ENCODE measurements around the gene LIPC.

Gene LIPC

DNA sequence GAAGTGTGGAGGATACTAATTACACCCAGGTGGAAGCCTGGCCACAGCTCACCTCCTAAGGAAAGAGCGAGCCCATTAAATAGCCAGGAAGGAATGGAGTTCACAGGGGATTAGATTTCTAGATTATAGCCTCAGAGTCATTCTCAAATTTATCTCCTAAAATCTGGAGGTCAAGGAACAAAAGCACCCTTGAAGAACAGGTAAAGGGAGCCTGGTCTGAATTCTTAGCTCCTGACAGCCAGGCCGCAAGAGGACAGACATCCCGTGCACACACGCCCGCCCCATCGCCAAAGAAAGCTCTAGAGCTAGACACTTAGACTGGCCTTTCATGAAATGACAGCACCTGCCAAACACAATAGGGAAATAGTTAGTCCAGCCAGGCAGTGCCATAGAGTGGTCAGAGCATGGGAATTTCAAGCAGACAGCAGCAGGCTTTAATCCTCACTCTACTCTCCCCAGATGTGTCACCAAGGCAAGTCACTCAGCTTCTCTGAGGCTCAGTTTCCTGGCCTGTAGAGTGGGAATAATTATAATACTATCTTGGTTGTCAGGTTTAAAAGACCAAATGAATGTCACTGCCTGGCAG is 59.2 kb downstream of the LIPC start:
- DNase-seq (ENCODE audit: insufficient read length, low spot score) (no peak), FAIRE-seq (no peak)
- TF ChIP-seq, protein P1, sequence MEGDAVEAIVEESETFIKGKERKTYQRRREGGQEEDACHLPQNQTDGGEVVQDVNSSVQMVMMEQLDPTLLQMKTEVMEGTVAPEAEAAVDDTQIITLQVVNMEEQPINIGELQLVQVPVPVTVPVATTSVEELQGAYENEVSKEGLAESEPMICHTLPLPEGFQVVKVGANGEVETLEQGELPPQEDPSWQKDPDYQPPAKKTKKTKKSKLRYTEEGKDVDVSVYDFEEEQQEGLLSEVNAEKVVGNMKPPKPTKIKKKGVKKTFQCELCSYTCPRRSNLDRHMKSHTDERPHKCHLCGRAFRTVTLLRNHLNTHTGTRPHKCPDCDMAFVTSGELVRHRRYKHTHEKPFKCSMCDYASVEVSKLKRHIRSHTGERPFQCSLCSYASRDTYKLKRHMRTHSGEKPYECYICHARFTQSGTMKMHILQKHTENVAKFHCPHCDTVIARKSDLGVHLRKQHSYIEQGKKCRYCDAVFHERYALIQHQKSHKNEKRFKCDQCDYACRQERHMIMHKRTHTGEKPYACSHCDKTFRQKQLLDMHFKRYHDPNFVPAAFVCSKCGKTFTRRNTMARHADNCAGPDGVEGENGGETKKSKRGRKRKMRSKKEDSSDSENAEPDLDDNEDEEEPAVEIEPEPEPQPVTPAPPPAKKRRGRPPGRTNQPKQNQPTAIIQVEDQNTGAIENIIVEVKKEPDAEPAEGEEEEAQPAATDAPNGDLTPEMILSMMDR (IDR thresholded peaks at IDR 0.05; ENCODE audit: insufficient read depth, missing control alignments), result no peak

DNA sequence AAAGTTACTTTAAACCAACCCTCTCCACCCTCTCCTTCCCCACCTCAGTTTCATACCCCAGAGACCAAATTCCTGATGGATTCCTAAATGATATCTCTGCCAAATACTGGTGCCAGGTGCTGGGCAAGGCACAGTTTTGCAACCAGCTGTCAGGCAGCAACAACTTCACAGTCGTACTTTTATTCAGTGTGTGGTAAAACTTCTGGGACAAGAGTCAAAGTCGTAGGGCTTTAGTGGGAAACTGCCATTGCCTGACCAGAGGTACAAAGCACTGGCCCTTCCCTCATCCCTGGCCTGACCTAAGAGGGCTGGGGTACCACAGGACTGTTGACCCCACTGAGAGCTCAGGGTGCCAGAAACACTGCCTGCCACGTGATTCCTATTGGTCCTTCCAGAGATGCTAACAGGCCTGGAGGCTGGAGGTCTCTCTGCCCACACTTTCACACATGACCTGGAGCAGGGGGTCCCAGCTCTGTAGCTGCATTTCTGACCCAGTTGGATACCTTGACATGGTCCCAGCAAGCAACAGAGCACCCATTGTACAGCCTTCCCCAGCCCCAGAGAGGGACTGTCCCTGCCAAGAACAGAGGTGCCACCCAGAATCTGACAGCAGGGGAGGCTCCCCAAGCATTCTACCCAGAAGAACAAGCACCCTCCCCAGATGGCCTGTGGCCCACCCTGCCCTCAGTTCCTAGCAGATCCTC is 59.9 kb downstream of the LIPC start:
- no peak for DNase-seq (ENCODE audit: insufficient read length, low spot score)
- TF ChIP-seq, protein P1 (IDR thresholded peaks at IDR 0.05; ENCODE audit: insufficient read depth, missing control alignments), result no peak
- no peak for FAIRE-seq

- TF ChIP-seq, protein P1 (IDR thresholded peaks at IDR 0.05; ENCODE audit: insufficient read depth, missing control alignments), result no peak
- FAIRE-seq (no peak), DNase-seq (ENCODE audit: insufficient read length, low spot score) (peak; percentile 42)
These were observed 61.0 kb downstream of the LIPC start for GRCh38 chr15:58492661-58493397.

DNA sequence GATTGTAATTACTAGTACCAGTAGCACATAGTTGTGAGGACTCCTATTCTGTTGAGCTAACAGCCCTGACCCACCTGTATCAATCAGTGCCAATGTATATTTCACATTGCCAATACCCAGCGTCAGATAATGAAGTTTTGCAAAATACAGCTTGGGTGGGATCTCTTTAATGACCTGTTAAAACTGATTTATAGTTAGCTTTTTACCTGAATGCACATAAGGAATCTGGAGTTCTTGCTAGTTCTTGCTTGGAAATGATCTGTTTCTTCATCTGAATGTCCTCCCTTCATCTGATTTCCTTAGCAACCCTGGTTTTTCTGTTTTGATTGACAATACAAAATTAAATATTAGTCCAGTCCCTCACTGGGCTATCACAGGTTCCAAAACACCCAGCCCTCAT is 62.8 kb downstream of the LIPC start:
- TF ChIP-seq, protein P1 (IDR thresholded peaks at IDR 0.05; ENCODE audit: insufficient read depth, missing control alignments), result no peak
- DNase-seq (ENCODE audit: insufficient read length, low spot score), result no peak
- no peak for FAIRE-seq

DNA sequence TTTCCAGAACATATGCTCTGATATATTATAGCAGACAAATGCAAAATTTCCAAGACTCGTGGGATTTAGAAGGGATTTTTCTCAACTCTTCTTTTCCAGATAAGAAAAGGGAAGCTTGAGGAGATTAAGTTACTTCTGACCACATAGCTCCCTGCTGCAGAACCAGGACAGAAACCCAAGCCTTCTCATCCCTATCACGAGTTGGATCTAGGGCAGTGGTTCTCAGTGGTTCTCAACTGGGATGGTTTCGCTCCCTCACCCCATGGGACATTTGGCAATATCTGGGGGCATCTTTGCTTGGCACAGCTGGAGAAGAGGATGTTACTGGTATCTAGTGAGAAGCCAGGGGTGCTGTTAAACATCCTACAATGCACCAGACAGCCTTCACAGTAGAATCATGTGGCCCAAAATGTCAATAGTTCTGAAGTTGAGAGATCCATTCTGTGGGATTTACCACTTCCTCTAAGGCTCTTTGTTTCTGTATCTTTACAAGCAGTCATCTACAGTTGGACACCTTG is 64.2 kb downstream of the LIPC start:
- no peak for DNase-seq (ENCODE audit: insufficient read length, low spot score)
- TF ChIP-seq, protein P1 (IDR thresholded peaks at IDR 0.05; ENCODE audit: insufficient read depth, missing control alignments), result no peak

DNA sequence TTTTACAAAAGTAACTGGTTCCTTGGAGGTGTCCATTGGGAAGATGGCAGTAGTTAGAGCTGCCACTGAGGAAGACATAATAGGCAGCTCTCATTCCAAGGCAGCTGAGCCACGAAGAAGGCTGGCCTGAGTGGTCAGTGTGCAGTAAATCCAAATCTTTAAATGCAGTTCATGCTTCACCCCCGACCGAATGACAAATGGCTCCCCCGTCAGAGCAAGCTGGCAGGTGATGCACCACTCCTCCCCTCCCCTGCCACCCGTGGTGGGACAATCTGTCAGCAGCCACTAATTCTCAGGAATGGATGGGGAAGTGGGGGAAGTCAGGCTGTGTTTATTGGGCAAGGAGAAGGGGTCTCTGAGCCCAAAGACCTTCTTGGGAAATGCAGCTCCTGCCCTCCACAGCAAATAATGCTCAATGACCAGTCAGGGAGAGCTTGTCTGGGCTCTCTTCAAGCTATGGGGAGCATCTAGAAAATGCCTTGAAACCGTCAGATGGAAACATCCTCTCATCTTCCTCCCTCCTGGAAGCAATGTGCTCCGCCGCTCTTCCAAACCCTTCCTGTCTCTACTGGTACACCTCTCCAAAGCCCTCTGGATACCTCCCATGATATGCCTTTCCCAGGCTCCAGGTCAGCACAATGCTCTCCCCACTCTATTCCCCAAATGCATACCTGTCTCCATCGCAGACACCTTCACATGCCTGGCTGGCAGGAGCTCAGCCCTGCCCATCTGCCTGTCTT is 65.4 kb downstream of the LIPC start:
- TF ChIP-seq, protein P1 (IDR thresholded peaks at IDR 0.05; ENCODE audit: insufficient read depth, missing control alignments), result no peak
- FAIRE-seq (no peak), DNase-seq (ENCODE audit: insufficient read length, low spot score) (no peak)

More for the DNA sequence above, 64.2 kb downstream of the LIPC start:
- FAIRE-seq, result no peak

Measured in D721Med (cell line).